HepG2 (cell line): ENCODE data around the gene SLC6A6. TPM values are rescaled to one million over a fixed set of nuclear protein-coding genes. Genes with fewer than 3 reads are reported as not detected.

Experiments
- ATAC-seq: fragments of 200-7000 bp; cut with Tn5 transposase; 3 replicates; pipeline ENCODE4 v1.9.1; 2020; ENCODE audit warnings: mild to moderate bottlenecking, moderate library complexity
- BruUV-seq: library from RNA; stranded (reverse); fragments of 400-500 nt; replicated peaks from 2 replicates; lab custom pipeline; 2021; lab: Mats Ljungman, UMichigan
- CTCF ChIA-PET: fragments of 300-600 bp; formaldehyde crosslinking; extraction: SDS; loops from one replicate; lab custom pipeline; 2021; ENCODE audit warnings: low total read pairs, inconsistent platforms, low intra/inter-chr PET ratio; lab: Yijun Ruan, JAX
- POLR2A ChIA-PET: fragments of 350-600 bp; sonication (Branson Sonifier 250); formaldehyde crosslinking; loops from one replicate; lab custom pipeline; 2020; ENCODE audit warnings: antibody characterized with exemption, inconsistent platforms; lab: Yijun Ruan, JAX
- DNase-seq: peaks from one replicate; pipeline ENCODE4 v3.0.0-alpha.2; 2015; ENCODE audit warnings: low spot score
- FAIRE-seq: peaks from 3 replicates; lab custom pipeline; 2011; peaks lifted over from hg19 to GRCh38; lab: Jason Lieb, UNC
- H2AFZ ChIP-seq: one replicate; pipeline ENCODE4 v1.6.1; 2011; ENCODE audit warnings: low read length, inconsistent platforms
- H3K27ac ChIP-seq: fragments of 300-600 bp; 3 replicates; pipeline ENCODE4 v1.8.0; 2011; ENCODE audit warnings: mixed run types, mild to moderate bottlenecking, mixed read lengths, low read length, inconsistent platforms; ENCODE audit not compliant: insufficient read depth; ENCODE audit errors: extremely low read length
- H3K27me3 ChIP-seq, 2 experiments: fragments of 200-600 bp in 1 of 2; 2 replicates in 1 of 2; 3 replicates in 1 of 2; pipeline versions ENCODE4 v1.6.0 to v1.8.0; 2011; ENCODE audit warnings: low read length in 2 of 2, mild to moderate bottlenecking in 2 of 2, moderate library complexity in 2 of 2, inconsistent platforms in 1 of 2; ENCODE audit not compliant: insufficient read depth in 2 of 2, control insufficient read depth in 1 of 2
- H3K36me3 ChIP-seq, 2 experiments: fragments of 200-600 bp in 1 of 2; replicated peaks in 1 of 2; 2 replicates in 1 of 2; 3 replicates in 1 of 2; pipeline versions ENCODE4 v1.5.1 to v1.8.0; 2011; ENCODE audit warnings: low read length in 2 of 2, inconsistent platforms in 1 of 2; ENCODE audit not compliant: insufficient read depth in 2 of 2, control insufficient read depth in 1 of 2
- H3K4me1 ChIP-seq: 2 replicates; pipeline ENCODE4 v1.5.1; 2012; ENCODE audit warnings: low read length, inconsistent platforms; ENCODE audit not compliant: insufficient read depth
- H3K4me2 ChIP-seq: 2 replicates; pipeline ENCODE4 v1.6.0; 2011; ENCODE audit warnings: low read depth, low read length, inconsistent platforms
- H3K4me3 ChIP-seq, 3 experiments: fragments of 200-600 bp in 1 of 3; sonication (generic), shearing (Covaris generic) in 1 of 3; replicated peaks in 1 of 3; 2 replicates each; pipeline ENCODE4 v1.5.1; 2011 to 2016; ENCODE audit warnings: low read length in 3 of 3, inconsistent platforms in 2 of 3, low read depth in 2 of 3, mild to moderate bottlenecking in 2 of 3, control low read depth in 1 of 3, mixed read lengths in 1 of 3; ENCODE audit not compliant: insufficient read depth in 1 of 3
- H3K79me2 ChIP-seq: one replicate; pipeline ENCODE4 v1.6.1; 2011; ENCODE audit warnings: low read length, inconsistent platforms; ENCODE audit not compliant: insufficient read depth
- H3K9ac ChIP-seq: 2 replicates; pipeline ENCODE4 v1.6.0; 2011; ENCODE audit warnings: mild to moderate bottlenecking, low read depth, low read length, inconsistent platforms; ENCODE audit not compliant: insufficient read depth
- H3K9me3 ChIP-seq: 2 replicates; pipeline ENCODE4 v1.5.1; 2012; ENCODE audit warnings: mild to moderate bottlenecking, low read length
- H4K20me1 ChIP-seq: 2 replicates; pipeline ENCODE4 v1.6.0; 2011; ENCODE audit warnings: inconsistent platforms, mild to moderate bottlenecking, low read length, moderate library complexity; ENCODE audit not compliant: insufficient read depth
- CENPX ChIP-seq: sonication (generic); formaldehyde crosslinking; IDR thresholded peaks from 2 replicates; pipeline ENCODE4 v1.9.0; 2021; ENCODE audit warnings: mild to moderate bottlenecking, missing genetic modification reagents, moderate library complexity
- HMGA1 ChIP-seq: sonication (generic); formaldehyde crosslinking; conservative IDR thresholded peaks from 2 replicates; pipeline ENCODE4 v1.4.0; 2020; ENCODE audit warnings: missing genetic modification reagents
- MTERF4 ChIP-seq: sonication (generic); formaldehyde crosslinking; IDR thresholded peaks from 2 replicates; pipeline ENCODE4 v1.8.0; 2023; ENCODE audit warnings: mild to moderate bottlenecking, missing genetic modification reagents
- TRAFD1 ChIP-seq: sonication (generic); formaldehyde crosslinking; IDR thresholded peaks from 2 replicates; pipeline ENCODE4 v1.5.1; 2020; ENCODE audit warnings: missing genetic modification reagents, mild to moderate bottlenecking, borderline replicate concordance
- TRIM24 ChIP-seq: sonication (generic); formaldehyde crosslinking; IDR thresholded peaks from 2 replicates; pipeline ENCODE4 v1.8.0; 2022; ENCODE audit warnings: mild to moderate bottlenecking, missing genetic modification reagents
- ZBTB7A ChIP-seq: sonication (generic); formaldehyde crosslinking; IDR thresholded peaks from 2 replicates; pipeline ENCODE4 v1.8.0; 2022; ENCODE audit warnings: mild to moderate bottlenecking, missing genetic modification reagents
- ZC3H13 ChIP-seq: sonication (generic); formaldehyde crosslinking; IDR thresholded peaks from 2 replicates; pipeline ENCODE4 v1.8.1; 2023; ENCODE audit warnings: mild to moderate bottlenecking, missing genetic modification reagents, moderate library complexity
- ZNF468 ChIP-seq: sonication (generic); formaldehyde crosslinking; IDR thresholded peaks from 2 replicates; pipeline ENCODE4 v1.8.0; 2022; ENCODE audit warnings: mild to moderate bottlenecking, moderate library complexity, missing genetic modification reagents
- WGBS: methylation state at CpG from one replicate; pipeline ENCODE4 v1.1.6; 2017; ENCODE audit warnings: low lambda C conversion rate; 5-methylcytosine and 5-hydroxymethylcytosine counted together
- in situ Hi-C: cut with HindIII; loops from 2 replicates; pipeline ENCODE4 v1.10.0; 2017; ENCODE audit warnings: low pct_unique_long_range_greater_than_20kb; ENCODE audit not compliant: extremely low pct_ligation_motif_present
- intact Hi-C: fragments of 100-400 bp; cut with micrococcal nuclease; formaldehyde crosslinking; loops from one replicate; pipeline ENCODE4 v1.10.0; 2022; ENCODE audit not compliant: unreplicated experiment
- polyA plus RNA-seq, 8 experiments: library from polyadenylated mRNA; depleted of rRNA in 3 of 8; stranded (reverse) in 7 of 8; unstranded in 1 of 8; fragments of >200 nt; fragmentation: Illumina TruSeq in 4 of 8; extraction: Trizol in 4 of 8; gene quantifications; 2 replicates each; pipeline versions ENCODE4 v1.2.1 to v1.2.3, GENCODE V29; 2011 to 2016; ENCODE audit warnings: low read depth in 4 of 8, missing spikeins in 1 of 8, mixed read lengths in 1 of 8; ENCODE audit not compliant: insufficient read depth in 1 of 8
- total RNA-seq, 5 experiments: library from RNA; depleted of rRNA; stranded (reverse); fragments of >200 nt; fragmentation: Illumina TruSeq; extraction: Trizol; gene quantifications; 2 replicates each; pipeline ENCODE4 v1.2.3, GENCODE V29; 2016; ENCODE audit warnings: low read depth in 1 of 5

Gene SLC6A6
- total and polyA plus RNA-seq, 2 of the 13 experiments (the other 11 are each of a cell fraction or from before 2014, with no cell fraction given): 14.1 to 20.7 TPM

GRCh38 chr3:14366915-14367823 is 35.2 kb upstream of the SLC6A6 start:
- H3K4me1 ChIP-seq: peaks cover 29% of the 10 kb centered on the region
- no peaks in the 10 kb centered on the region for H3K9me3 ChIP-seq
- no peaks in the 10 kb centered on the region for H3K79me2 ChIP-seq
- no peak overlapping the region for H3K27ac ChIP-seq
- FAIRE-seq (no peak), ATAC-seq (no peak), DNase-seq (no peak)
- H3K4me2 ChIP-seq: no peak overlapping the region
- in situ Hi-C loops (no loop called here), intact Hi-C loops (no loop called here)
- POLR2A ChIA-PET: no interaction called here
- no peak overlapping the region for H2AFZ ChIP-seq
- TF ChIP-seq TRAFD1 (CRISPR knock-in tag) (no peak), ZC3H13 (CRISPR knock-in tag) (no peak), ZBTB7A (no peak), MTERF4 (CRISPR knock-in tag) (no peak), ZNF468 (CRISPR knock-in tag) (no peak), CENPX (CRISPR knock-in tag) (no peak), HMGA1 (no peak), TRIM24 (CRISPR knock-in tag) (no peak)
- WGBS: 30% methylated on average over 22 of the region's 22 CpGs
- no peak overlapping the region for H3K4me3 ChIP-seq
- peaks cover 3 to 18% of the 10 kb centered on the region in 2 experiments; a peak in 3 of 5 replicates for H3K27me3 ChIP-seq
- no peaks in the 10 kb centered on the region for H4K20me1 ChIP-seq
- CTCF ChIA-PET: no interaction called here
- BruUV-seq: no TSS peak
- no peak overlapping the region for H3K9ac ChIP-seq
- no peaks in the 10 kb centered on the region for H3K36me3 ChIP-seq
